HepG2 (cell line): ENCODE measurements around the gene CRADD. TPM values are rescaled to one million over a fixed set of nuclear protein-coding genes. Genes with fewer than 3 reads are reported as not detected.

Experiments used
- ATF7 ChIP-seq, 2 experiments: fragments of 450-650 bp in 1 of 2; sonication (generic) in 1 of 2; formaldehyde crosslinking in 1 of 2; IDR thresholded peaks; 2 replicates each; pipeline versions ENCODE4 v1.4.0 to v1.6.1; 2016 to 2020; ENCODE audit warnings: antibody characterized with exemption in 1 of 2, mild to moderate bottlenecking in 1 of 2, missing genetic modification reagents in 1 of 2
- ELF3 ChIP-seq: IDR thresholded peaks from 2 replicates; pipeline ENCODE4 v1.6.1; 2016; ENCODE audit warnings: missing genetic modification reagents, missing compliant biosample characterization
- HIC2 ChIP-seq: sonication (generic); formaldehyde crosslinking; IDR thresholded peaks from 2 replicates; pipeline ENCODE4 v1.9.0; 2022; ENCODE audit warnings: low read depth, missing genetic modification reagents
- MED8 ChIP-seq: sonication (generic); formaldehyde crosslinking; IDR thresholded peaks from 2 replicates; pipeline ENCODE4 v1.8.1; 2023; ENCODE audit warnings: mild to moderate bottlenecking, missing genetic modification reagents; ENCODE audit not compliant: insufficient replicate concordance
- PHF21A ChIP-seq: sonication (generic); formaldehyde crosslinking; IDR thresholded peaks from 2 replicates; pipeline ENCODE4 v1.5.0; 2020; ENCODE audit warnings: mild to moderate bottlenecking, missing genetic modification reagents
- PHF8 ChIP-seq: sonication (generic); formaldehyde crosslinking; IDR thresholded peaks from 2 replicates; pipeline ENCODE4 v1.5.0; 2020; ENCODE audit warnings: missing genetic modification reagents
- REST ChIP-seq, 2 experiments: IDR thresholded peaks; 2 replicates each; pipeline ENCODE4 v1.6.1; 2011 to 2012; ENCODE audit warnings: low read length in 2 of 2, borderline replicate concordance in 1 of 2, low read depth in 1 of 2, mild to moderate bottlenecking in 1 of 2, moderate library complexity in 1 of 2
- SOX6 ChIP-seq, 2 experiments: fragments of 450-650 bp in 1 of 2; sonication (generic) in 1 of 2; formaldehyde crosslinking in 1 of 2; IDR thresholded peaks; 2 replicates each; pipeline versions ENCODE4 v1.4.0 to v1.6.1; 2017 to 2020; ENCODE audit warnings: antibody characterized with exemption in 1 of 2, mild to moderate bottlenecking in 1 of 2, missing genetic modification reagents in 1 of 2
- SP140L ChIP-seq: sonication (generic); formaldehyde crosslinking; IDR thresholded peaks from 2 replicates; pipeline ENCODE4 v1.4.0; 2020; ENCODE audit warnings: missing genetic modification reagents, borderline replicate concordance
- TFDP1 ChIP-seq: IDR thresholded peaks from 2 replicates; pipeline ENCODE4 v1.6.1; 2016; ENCODE audit warnings: missing compliant biosample characterization, missing genetic modification reagents, borderline replicate concordance
- THYN1 ChIP-seq: sonication (generic); formaldehyde crosslinking; IDR thresholded peaks from 2 replicates; pipeline ENCODE4 v1.8.1; 2023; ENCODE audit warnings: low read depth, mild to moderate bottlenecking, moderate library complexity, missing genetic modification reagents, borderline replicate concordance
- YEATS4 ChIP-seq: sonication (generic); formaldehyde crosslinking; IDR thresholded peaks from 2 replicates; pipeline ENCODE4 v1.4.0; 2020; ENCODE audit warnings: missing genetic modification reagents, borderline replicate concordance
- ZBTB34 ChIP-seq: sonication (generic); formaldehyde crosslinking; IDR thresholded peaks from 2 replicates; pipeline ENCODE4 v1.8.0; 2022; ENCODE audit warnings: mild to moderate bottlenecking, missing genetic modification reagents
- ZNF343 ChIP-seq: sonication (generic); formaldehyde crosslinking; IDR thresholded peaks from 2 replicates; pipeline ENCODE4 v1.4.0; 2020; ENCODE audit warnings: mild to moderate bottlenecking, missing genetic modification reagents
- ZNF503 ChIP-seq: sonication (generic); formaldehyde crosslinking; IDR thresholded peaks from 2 replicates; pipeline ENCODE4 v1.4.0; 2020; ENCODE audit warnings: missing genetic modification reagents
- ZNF552 ChIP-seq: sonication (generic); formaldehyde crosslinking; IDR thresholded peaks from 2 replicates; pipeline ENCODE4 v1.9.0; 2022; ENCODE audit warnings: missing genetic modification reagents, mild to moderate bottlenecking, borderline replicate concordance
- polyA plus RNA-seq, 8 experiments: library from polyadenylated mRNA; depleted of rRNA in 3 of 8; stranded (reverse) in 7 of 8; unstranded in 1 of 8; fragments of >200 nt; fragmentation: Illumina TruSeq in 4 of 8; extraction: Trizol in 4 of 8; gene quantifications; 2 replicates each; pipeline versions ENCODE4 v1.2.1 to v1.2.3, GENCODE V29; 2011 to 2016; ENCODE audit warnings: low read depth in 4 of 8, missing spikeins in 1 of 8, mixed read lengths in 1 of 8; ENCODE audit not compliant: insufficient read depth in 1 of 8
- total RNA-seq, 5 experiments: library from RNA; depleted of rRNA; stranded (reverse); fragments of >200 nt; fragmentation: Illumina TruSeq; extraction: Trizol; gene quantifications; 2 replicates each; pipeline ENCODE4 v1.2.3, GENCODE V29; 2016; ENCODE audit warnings: low read depth in 1 of 5

Gene CRADD
- total and polyA plus RNA-seq, 2 of the 13 experiments (the other 11 are each of a cell fraction or from before 2014, with no cell fraction given): 12.4 to 18.8 TPM

- no peak for TF ChIP-seq TFDP1 (CRISPR knock-in tag)
- peak; percentile 31 for TF ChIP-seq MED8
- peak; percentile 23; the same call in 1 of the 2 replicates for TF ChIP-seq SP140L (CRISPR knock-in tag)
- TF ChIP-seq ATF7 (IDR thresholded peaks at IDR 0.05): no peak
- TF ChIP-seq ATF7 (CRISPR knock-in tag; IDR thresholded peaks at IDR 0.05): no peak
- no peak for TF ChIP-seq ELF3 (CRISPR knock-in tag)
- TF ChIP-seq HIC2: no peak
- no peak for TF ChIP-seq ZBTB34 (CRISPR knock-in tag)
- no peak for TF ChIP-seq SOX6 (IDR thresholded peaks at IDR 0.05)
- TF ChIP-seq SOX6 (CRISPR knock-in tag; IDR thresholded peaks at IDR 0.05): 0 out of 2 replicates have a peak, but pooled peaks have one; percentile 44
- TF ChIP-seq YEATS4: peak; percentile 42; the same call in 1 of the 2 replicates
- TF ChIP-seq THYN1: no peak
- peak; percentile 29; the same call in 1 of the 2 replicates for TF ChIP-seq PHF21A
- TF ChIP-seq PHF8 (CRISPR knock-in tag): peak; percentile 38
- TF ChIP-seq ZNF343 (CRISPR knock-in tag): no peak
- TF ChIP-seq ZNF503 (CRISPR knock-in tag): no peak
- no peak for TF ChIP-seq ZNF552
- TF ChIP-seq REST (IDR thresholded peaks at IDR 0.05; ENCODE audit: borderline replicate concordance in 1 of 2, low read depth in 1 of 2, low read length in 2 of 2): no peak
Measured at GRCh38 chr12:93742110-93742934, 65.1 kb downstream of the CRADD start (continued).
